ENCODE measurements around the gene ATP1A2.
"Not testable (repeated sequence)": the region's sequence is repeated elsewhere in the genome, so short reads cannot be mapped to it uniquely, and the experiment has no call there.

Gene ATP1A2

GRCh38 chr1:160101717-160102522 is 13.6 kb upstream of the ATP1A2 start:
- no peak for DNase-seq

GRCh38 chr1:160103658-160104408 is 11.7 kb upstream of the ATP1A2 start:
- DNase-seq, result no peak

- no peak for DNase-seq
Observed at GRCh38 chr1:160104486-160104885, 11.1 kb upstream of the ATP1A2 start.

- no peak for DNase-seq
Observed at GRCh38 chr1:160105155-160105554, 10.4 kb upstream of the ATP1A2 start.

- DNase-seq, result no peak
Observed at GRCh38 chr1:160107512-160107911, 8.0 kb upstream of the ATP1A2 start.

GRCh38 chr1:160108888-160109662 is 6.5 kb upstream of the ATP1A2 start:
- peak; percentile 46 for DNase-seq

- DNase-seq, result no peak
Observed at GRCh38 chr1:160109686-160110085, 5.9 kb upstream of the ATP1A2 start.

- DNase-seq, result not testable (repeated sequence)
Observed at GRCh38 chr1:160111462-160111861, 4.1 kb upstream of the ATP1A2 start.

GRCh38 chr1:160112357-160112756 is 3.2 kb upstream of the ATP1A2 start:
- no peak for DNase-seq

GRCh38 chr1:160113407-160113806 is 2.2 kb upstream of the ATP1A2 start:
- DNase-seq, result no peak

- DNase-seq, result no peak
Observed at GRCh38 chr1:160114085-160114484, 1.5 kb upstream of the ATP1A2 start.

GRCh38 chr1:160116283-160117147 is 956 bp downstream of the ATP1A2 start:
- DNase-seq, result no peak

- DNase-seq, result no peak
Observed at GRCh38 chr1:160117300-160117699, 1.7 kb downstream of the ATP1A2 start.

- no peak for DNase-seq
Observed at GRCh38 chr1:160117709-160118183, 2.2 kb downstream of the ATP1A2 start.

- no peak for DNase-seq
Observed at GRCh38 chr1:160118928-160119327, 3.4 kb downstream of the ATP1A2 start.

- no peak for DNase-seq
Observed at GRCh38 chr1:160120797-160121196, 5.2 kb downstream of the ATP1A2 start.

- DNase-seq, result no peak
Observed at GRCh38 chr1:160121388-160121787, 5.8 kb downstream of the ATP1A2 start.

- DNase-seq, result no peak
Observed at GRCh38 chr1:160122978-160123495, 7.5 kb downstream of the ATP1A2 start.

- no peak for DNase-seq
Observed at GRCh38 chr1:160123726-160124125, 8.2 kb downstream of the ATP1A2 start.

GRCh38 chr1:160124705-160125478 is 9.3 kb downstream of the ATP1A2 start:
- DNase-seq, result no peak

- DNase-seq, result no peak
Observed at GRCh38 chr1:160125746-160126145, 10.2 kb downstream of the ATP1A2 start.
